Right atrium auricular region (tissue), 2 donors: ENCODE measurements around the gene ADAMTS17. TPM values are rescaled to one million over a fixed set of nuclear protein-coding genes. Genes with fewer than 3 reads are reported as not detected.
A peak's percentile ranks its signal among the peaks of the same experiment; 100 is the strongest.

Experiments
- DNase-seq: peaks from one replicate; pipeline ENCODE4 v3.0.0-alpha.2; 2019; ENCODE audit warnings: low spot score
- H3K27ac ChIP-seq, 2 donors: fragments of 200-600 bp; sonication (generic); 1 replicate in 1 of 2; 2 replicates in 1 of 2; pipeline ENCODE4 v1.5.1; 2016 to 2019
- H3K27me3 ChIP-seq, 2 donors: fragments of 200-600 bp; sonication (generic); one replicate each; pipeline versions ENCODE4 v1.5.1 to v1.6.0; 2017 to 2019
- H3K36me3 ChIP-seq: fragments of 200-600 bp; sonication (generic); one replicate; pipeline ENCODE4 v1.5.1; 2016
- H3K4me1 ChIP-seq, 2 donors: fragments of 200-600 bp; sonication (generic); one replicate each; pipeline versions ENCODE4 v1.5.1 to v1.6.0; 2017 to 2019
- H3K4me3 ChIP-seq, 2 donors: fragments of 200-600 bp; sonication (generic); 1 replicate in 1 of 2; 2 replicates in 1 of 2; pipeline ENCODE4 v1.5.1; 2017 to 2019; ENCODE audit warnings: mild to moderate bottlenecking in 1 of 2, moderate library complexity in 1 of 2
- H3K9me3 ChIP-seq, 2 donors: fragments of 200-600 bp; sonication (generic); one replicate each; pipeline ENCODE4 v1.5.1; 2019
- CTCF ChIP-seq, 2 donors: fragments of 200-600 bp; sonication (generic); IDR thresholded peaks; one replicate each; pipeline ENCODE4 v1.5.1; 2019; ENCODE audit warnings: antibody characterized with exemption in 2 of 2
- total RNA-seq, 2 donors: library from RNA; depleted of rRNA; stranded (reverse); fragments of >200 nt; gene quantifications; one replicate each; pipeline ENCODE4 v1.1.0, GENCODE V29; 2016

Gene ADAMTS17
- total RNA-seq, result 1 to 10 TPM; 3.6 to 4.4 TPM

GRCh38 chr15:100341750-100342560 lies at the start of gene ADAMTS17:
Gene ADAMTS17, minus strand, starts transcription at chr15:100341975. Its CDS starts 76 bp downstream, at chr15:100341899.
- Histone ChIP-seq H3K4me3 (peak within 1 kb of the TSS; percentile 65 to 84), H3K36me3 (no peaks in the 10 kb centered on the region), H3K4me1 (peaks cover 0 to 12% of the 10 kb centered on the region in 2 donors), H3K27me3 (no peaks in the 10 kb centered on the region), H3K9me3 (no peaks in the 10 kb centered on the region), H3K27ac (peak within 1 kb of the TSS; percentile 78 to 86)
- TF ChIP-seq CTCF (IDR thresholded peaks at IDR 0.05), result peak; percentile 86 to 96
- peak; percentile 98 for DNase-seq

- Histone ChIP-seq H3K9me3 (peaks cover 0 to 37% of the 10 kb centered on the region in 2 donors), H3K4me1 (no peaks in the 10 kb centered on the region), H3K36me3 (no peaks in the 10 kb centered on the region), H3K27me3 (no peaks in the 10 kb centered on the region), H3K27ac (no peak overlapping the region), H3K4me3 (no peak overlapping the region)
- DNase-seq, result no peak
- TF ChIP-seq CTCF (IDR thresholded peaks at IDR 0.05), result no peak
These were observed 43.7 kb upstream of the ADAMTS17 start for GRCh38 chr15:100385300-100386050.

- Histone ChIP-seq H3K27ac (no peak overlapping the region), H3K27me3 (no peaks in the 10 kb centered on the region), H3K4me3 (no peak overlapping the region), H3K4me1 (no peaks in the 10 kb centered on the region), H3K36me3 (no peaks in the 10 kb centered on the region), H3K9me3 (peaks cover 0 to 48% of the 10 kb centered on the region in 2 donors)
- no peak for TF ChIP-seq CTCF (IDR thresholded peaks at IDR 0.05)
- DNase-seq, result no peak
These were observed 42.3 kb upstream of the ADAMTS17 start for GRCh38 chr15:100384108-100384410.

GRCh38 chr15:100383302-100384107 lies 41.7 kb upstream of the ADAMTS17 start:
- Histone ChIP-seq H3K4me3 (no peak overlapping the region), H3K36me3 (no peaks in the 10 kb centered on the region), H3K27ac (no peak overlapping the region), H3K4me1 (no peaks in the 10 kb centered on the region), H3K9me3 (peaks cover 0 to 48% of the 10 kb centered on the region in 2 donors), H3K27me3 (no peaks in the 10 kb centered on the region)
- DNase-seq, result no peak
- peak in 1 of 2 donors; percentile 50 for TF ChIP-seq CTCF (IDR thresholded peaks at IDR 0.05)

GRCh38 chr15:100373942-100374341 lies 32.2 kb upstream of the ADAMTS17 start:
- peaks cover 0 to 3% of the 10 kb centered on the region in 2 donors for H3K4me1 ChIP-seq

More at GRCh38 chr15:100373942-100374341, 32.2 kb upstream of the ADAMTS17 start:
- no peak for DNase-seq
- Histone ChIP-seq H3K4me3 (peak overlapping the region in 1 of 2 donors; percentile 43), H3K27me3 (peaks cover 0 to 8% of the 10 kb centered on the region in 2 donors), H3K27ac (no peak overlapping the region), H3K9me3 (peaks cover 0 to 19% of the 10 kb centered on the region in 2 donors), H3K36me3 (no peaks in the 10 kb centered on the region)
- no peak for TF ChIP-seq CTCF (IDR thresholded peaks at IDR 0.05)
